CD4-positive, alpha-beta T cell (primary cell): ENCODE results near the gene B4GALNT1. TPM values are rescaled to one million over a fixed set of nuclear protein-coding genes. Genes with fewer than 3 reads are reported as not detected.

ENCODE experiments used
- ATAC-seq: fragments of 200-7000 bp; cut with Tn5 transposase; one replicate; pipeline ENCODE4 v1.10.0; 2022; ENCODE audit warnings: mild to moderate bottlenecking; ENCODE audit not compliant: poor library complexity
- CTCF ChIA-PET: fragments of 350-600 bp; sonication (Branson Sonifier 250); formaldehyde crosslinking; loops from one replicate; lab custom pipeline; 2021; ENCODE audit warnings: antibody characterized with exemption, inconsistent platforms; lab: Charles Lee
- POLR2A ChIA-PET: fragments of 350-600 bp; sonication (Branson Sonifier 250); formaldehyde crosslinking; loops from one replicate; lab custom pipeline; 2021; ENCODE audit warnings: antibody characterized with exemption, inconsistent platforms; lab: Charles Lee
- DNase-seq, 14 experiments: peaks; one replicate each; pipeline ENCODE4 v3.0.0-alpha.2; 2013 to 2020; ENCODE audit warnings: mixed read lengths in 2 of 14
- H3K27ac ChIP-seq, 2 donors: one replicate each; pipeline versions ENCODE4 v1.5.1 to v1.7.0; 2013; ENCODE audit warnings: low read length in 2 of 2, low read depth in 1 of 2, mild to moderate bottlenecking in 1 of 2
- H3K27me3 ChIP-seq, 2 experiments: 1 replicate in 1 of 2; 2 replicates in 1 of 2; pipeline versions ENCODE4 v1.6.1 to v1.7.0; 2013; ENCODE audit warnings: low read length in 2 of 2, control low read depth in 1 of 2, mild to moderate bottlenecking in 1 of 2, moderate library complexity in 1 of 2; ENCODE audit not compliant: insufficient read depth in 2 of 2, control insufficient read depth in 1 of 2
- H3K36me3 ChIP-seq: one replicate; pipeline ENCODE4 v1.6.1; 2013; ENCODE audit warnings: low read length, control low read depth; ENCODE audit not compliant: insufficient read depth
- H3K4me1 ChIP-seq: one replicate; pipeline ENCODE4 v1.6.1; 2013; ENCODE audit warnings: low read length, control low read depth; ENCODE audit not compliant: insufficient read depth
- H3K4me3 ChIP-seq: one replicate; pipeline ENCODE4 v1.5.1; 2013; ENCODE audit warnings: mild to moderate bottlenecking, low read length, moderate library complexity
- H3K9me3 ChIP-seq, 2 experiments: 1 replicate in 1 of 2; 2 replicates in 1 of 2; pipeline versions ENCODE4 v1.6.1 to v1.7.0; 2013; ENCODE audit warnings: low read length in 2 of 2, mild to moderate bottlenecking in 2 of 2, control low read depth in 1 of 2, moderate library complexity in 1 of 2; ENCODE audit not compliant: control insufficient read depth in 1 of 2, insufficient read depth in 1 of 2
- H3K27ac Mint-ChIP-seq: one replicate; pipeline ENCODE4 v1.8.0; 2020; ENCODE audit warnings: mixed read lengths
- H3K27me3 Mint-ChIP-seq: one replicate; pipeline ENCODE4 v1.8.0; 2021; ENCODE audit warnings: mixed read lengths
- H3K36me3 Mint-ChIP-seq: one replicate; pipeline ENCODE4 v1.8.0; 2021; ENCODE audit warnings: low read depth, mixed read lengths
- H3K4me1 Mint-ChIP-seq: one replicate; pipeline ENCODE4 v1.8.0; 2021; ENCODE audit warnings: low read depth, mixed read lengths
- H3K4me3 Mint-ChIP-seq: one replicate; pipeline ENCODE4 v1.8.0; 2020; ENCODE audit warnings: mild to moderate bottlenecking, mixed read lengths
- H3K9me3 Mint-ChIP-seq: one replicate; pipeline ENCODE4 v1.8.0; 2020; ENCODE audit warnings: mixed read lengths
- CTCF ChIP-seq: fragments of 200-600 bp; IDR thresholded peaks from one replicate; pipeline ENCODE4 v1.8.0; 2022; ENCODE audit warnings: antibody characterized with exemption, mild to moderate bottlenecking
- intact Hi-C, 2 experiments: fragments of 100-400 bp; cut with DNase I in 1 of 2; cut with micrococcal nuclease in 1 of 2; formaldehyde crosslinking; loops; one replicate each; pipeline versions ENCODE4 v1.15.1 to v1.9.0; 2023 to 2025; cut with DNase I, micrococcal nuclease
- total RNA-seq, 174 experiments: library from RNA in 2 of 174; stranded (reverse) in 2 of 174; gene quantifications; one replicate each; pipeline ENCODE4 v1.2.3 and lab custom pipeline; 2021 to 2026

B4GALNT1 gene
- total RNA-seq, 2 experiments from 2014 or later, result not detected

GRCh38 chr12:57586832-57587429 is 46.1 kb downstream of the B4GALNT1 start:
- TF ChIP-seq CTCF, result no peak
- CTCF ChIA-PET, result interaction anchor here (1.4 kb wide), 1 partner anchor 41 kb away, joined by 4 read pairs; no protein-coding TSS in a partner anchor
- no peak for ATAC-seq

GRCh38 chr12:57586128-57586527 is 46.9 kb downstream of the B4GALNT1 start:
- DNase-seq (no peak), ATAC-seq (no peak)
- Mint-ChIP-seq H3K36me3 (no peaks in the 10 kb centered on the region), H3K27ac (no peak overlapping the region), H3K4me3 (no peak overlapping the region), H3K27me3 (peaks cover 15% of the 10 kb centered on the region), H3K9me3 (no peaks in the 10 kb centered on the region), H3K4me1 (peaks cover 8% of the 10 kb centered on the region)
- ChIA-PET POLR2A (no interaction called here), CTCF (no interaction called here)
- Histone ChIP-seq H3K4me3 (no peak overlapping the region), H3K4me1 (peaks cover 18% of the 10 kb centered on the region), H3K27ac (no peak overlapping the region), H3K9me3 (no peaks in the 10 kb centered on the region), H3K36me3 (no peaks in the 10 kb centered on the region), H3K27me3 (peaks cover 0 to 10% of the 10 kb centered on the region in 2 experiments)
- intact Hi-C loops, result no loop called here
- TF ChIP-seq CTCF, result no peak

More at GRCh38 chr12:57586832-57587429, 46.1 kb downstream of the B4GALNT1 start:
- POLR2A ChIA-PET, result no interaction called here
- H3K36me3 Mint-ChIP-seq, result peaks cover 3% of the 10 kb centered on the region
- peaks cover 0 to 10% of the 10 kb centered on the region in 2 experiments for H3K27me3 ChIP-seq
- H3K4me1 ChIP-seq, result peaks cover 26% of the 10 kb centered on the region
- H3K27me3 Mint-ChIP-seq, result peaks cover 15% of the 10 kb centered on the region
- H3K4me3 Mint-ChIP-seq, result no peak overlapping the region
- H3K36me3 ChIP-seq, result no peaks in the 10 kb centered on the region
- H3K9me3 Mint-ChIP-seq, result no peaks in the 10 kb centered on the region
- H3K4me3 ChIP-seq, result no peak overlapping the region
- no peaks in the 10 kb centered on the region for H3K9me3 ChIP-seq
- intact Hi-C loops, result no loop called here
- no peak overlapping the region for H3K27ac Mint-ChIP-seq
- no peak overlapping the region for H3K27ac ChIP-seq
- no peak for DNase-seq
- peaks cover 16% of the 10 kb centered on the region for H3K4me1 Mint-ChIP-seq

GRCh38 chr12:57585156-57585555 is 47.8 kb downstream of the B4GALNT1 start:
- H3K27me3 Mint-ChIP-seq, result peaks cover 15% of the 10 kb centered on the region
- H3K4me3 Mint-ChIP-seq, result no peak overlapping the region
- no peak for TF ChIP-seq CTCF
- peaks cover under 1% of the 10 kb centered on the region for H3K4me1 Mint-ChIP-seq
- Histone ChIP-seq H3K27me3 (peaks cover 0 to 10% of the 10 kb centered on the region in 2 experiments), H3K4me3 (no peak overlapping the region), H3K4me1 (peaks cover 10% of the 10 kb centered on the region), H3K9me3 (no peaks in the 10 kb centered on the region), H3K36me3 (no peaks in the 10 kb centered on the region), H3K27ac (no peak overlapping the region)
- DNase-seq, result no peak
- H3K9me3 Mint-ChIP-seq, result no peaks in the 10 kb centered on the region
- no peak for ATAC-seq
- intact Hi-C loops, result no loop called here
- ChIA-PET CTCF (no interaction called here), POLR2A (interaction anchor here (0.6 to 0.7 kb wide), 2 partner anchors 159 to 160 kb away, joined by 3 to 4 read pairs; partner anchors contain the start of gene TSPAN31)
- no peaks in the 10 kb centered on the region for H3K36me3 Mint-ChIP-seq
- H3K27ac Mint-ChIP-seq, result no peak overlapping the region
